Stimulated activated naive CD4-positive, alpha-beta T cell (primary cell): Measurements from ENCODE around the gene AK5.
A peak's percentile ranks its signal among the peaks of the same experiment; 100 is the strongest.

Experiments used
- DNase-seq, 6 experiments: peaks; one replicate each; lab custom pipeline; 2025; lab: John Stamatoyannopoulos, UW

Gene AK5

GRCh38 chr1:77281491-77282186 lies at the start of gene AK5:
TSS of gene AK5 (plus strand) at chr1:77282019. CDS start at chr1:77282314, 295 bp downstream.
- DNase-seq: peak; percentile 23 to 67 (median 50)

- no peak for DNase-seq
Measured at GRCh38 chr1:77232829-77233228, 49.0 kb upstream of the AK5 start.

- no peak for DNase-seq
Measured at GRCh38 chr1:77234096-77234495, 47.7 kb upstream of the AK5 start.

- DNase-seq: no peak
Measured at GRCh38 chr1:77234943-77235342, 46.9 kb upstream of the AK5 start.

GRCh38 chr1:77238462-77238861 lies 43.4 kb upstream of the AK5 start:
- no peak for DNase-seq

- no peak for DNase-seq
Measured at GRCh38 chr1:77239311-77239710, 42.5 kb upstream of the AK5 start.

- no peak for DNase-seq
Measured at GRCh38 chr1:77245830-77246229, 36.0 kb upstream of the AK5 start.

- no peak for DNase-seq
Measured at GRCh38 chr1:77250126-77250525, 31.7 kb upstream of the AK5 start.

- DNase-seq: no peak
Measured at GRCh38 chr1:77253211-77253610, 28.6 kb upstream of the AK5 start.

GRCh38 chr1:77263708-77264107 lies 18.1 kb upstream of the AK5 start:
- DNase-seq: no peak

GRCh38 chr1:77265180-77265579 lies 16.6 kb upstream of the AK5 start:
- DNase-seq: no peak

GRCh38 chr1:77267035-77267434 lies 14.8 kb upstream of the AK5 start:
- DNase-seq: peak in 3 of 6 experiments; percentile 44 to 63 (median 50)

- DNase-seq: no peak
Measured at GRCh38 chr1:77271852-77272580, 9.8 kb upstream of the AK5 start.

GRCh38 chr1:77273891-77274290 lies 7.9 kb upstream of the AK5 start:
- no peak for DNase-seq

GRCh38 chr1:77275194-77275593 lies 6.6 kb upstream of the AK5 start:
- DNase-seq: no peak

- no peak for DNase-seq
Measured at GRCh38 chr1:77276941-77277340, 4.9 kb upstream of the AK5 start.

GRCh38 chr1:77279929-77280328 lies 1.9 kb upstream of the AK5 start:
- DNase-seq: peak in 3 of 6 experiments; percentile 26 to 50 (median 49)

GRCh38 chr1:77280962-77281361 lies 857 bp upstream of the AK5 start:
- DNase-seq: peak in 1 of 6 experiments; percentile 32

- DNase-seq: peak; percentile 26 to 67 (median 46)
Measured at GRCh38 chr1:77282187-77282865, 507 bp downstream of the AK5 start.

- DNase-seq: peak in 5 of 6 experiments; percentile 11 to 51 (median 22)
Measured at GRCh38 chr1:77282866-77283539, 1.2 kb downstream of the AK5 start.

- DNase-seq: no peak
Measured at GRCh38 chr1:77283701-77284425, 2.0 kb downstream of the AK5 start.

GRCh38 chr1:77287535-77287934 lies 5.7 kb downstream of the AK5 start:
- no peak for DNase-seq
